ENCODE data around the gene MLF2. TPM values are rescaled to one million over a fixed set of nuclear protein-coding genes. Genes with fewer than 3 reads are reported as not detected.

The MLF2 gene
- total and polyA plus RNA-seq, 2 of the 13 experiments (the other 11 are each of a cell fraction or from before 2014, with no cell fraction given) = 88.1 to 167 TPM

DNA sequence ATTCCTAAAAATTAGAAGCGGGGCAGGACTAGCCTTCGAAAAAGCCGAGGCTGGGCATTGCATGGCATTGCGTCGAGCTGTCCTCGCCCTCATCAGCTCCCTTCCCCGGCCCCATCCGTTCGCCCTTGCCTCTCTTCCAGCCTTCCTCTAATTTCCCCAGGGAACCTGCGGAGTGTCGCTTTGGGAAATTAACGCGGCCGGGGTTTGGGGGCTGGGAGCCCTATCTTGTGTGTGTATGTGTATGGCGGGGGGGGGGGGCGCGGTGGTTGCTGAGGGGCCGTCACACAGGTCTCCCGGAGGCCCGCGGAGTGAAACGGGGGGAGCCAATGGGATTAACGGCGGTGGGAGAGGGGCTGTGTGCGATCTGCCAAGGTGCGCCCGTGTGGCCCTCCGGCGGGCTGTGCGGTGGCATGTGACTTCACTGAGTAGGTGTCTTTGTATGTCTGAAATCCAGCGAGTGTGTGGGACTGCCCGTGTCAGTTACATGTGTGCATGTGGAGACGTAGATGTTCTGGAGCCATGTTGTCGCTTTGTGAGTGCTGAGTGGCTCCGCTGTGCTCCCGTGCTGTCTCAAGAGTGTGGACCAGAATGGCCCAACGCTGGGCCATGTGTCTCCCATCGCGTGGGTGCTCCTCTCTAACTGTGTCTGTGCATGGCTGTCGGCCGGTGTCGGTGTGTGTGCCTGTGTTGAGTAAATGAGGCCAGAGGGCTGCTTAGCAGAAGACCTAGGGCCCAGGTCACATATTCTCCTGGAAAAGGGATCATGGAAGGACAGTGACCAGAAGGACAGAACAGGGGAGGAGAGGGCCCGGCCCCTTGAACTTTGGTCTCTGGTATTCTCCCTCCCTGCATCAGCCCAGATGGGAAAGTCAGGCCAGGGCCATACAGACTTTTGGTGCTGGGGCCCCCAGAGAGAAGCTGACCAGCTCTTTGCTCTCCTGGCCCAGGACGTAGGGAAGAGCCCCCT, 14.7 kb upstream of the MLF2 start (continued):
- TF ChIP-seq HOXA5 (CRISPR knock-in tag; IDR thresholded peaks at IDR 0.05) (0 out of 2 replicates have a peak, but pooled peaks have one; percentile 45), HNRNPUL1 (IDR thresholded peaks at IDR 0.05; ENCODE audit: low read depth, low read length) (no peak), HES4 (CRISPR knock-in tag; IDR thresholded peaks at IDR 0.05; ENCODE audit: borderline replicate concordance) (peak; percentile 68; the same call in 1 of the 2 replicates), KDM4B (CRISPR knock-in tag; IDR thresholded peaks at IDR 0.05) (no peak), TBL1XR1 (IDR thresholded peaks at IDR 0.05; ENCODE audit: borderline replicate concordance, low read length, partially characterized antibody) (no peak), RNF2 (conservative IDR thresholded peaks at IDR 0.05; ENCODE audit: low read depth) (no peak), GLI4 (CRISPR knock-in tag; IDR thresholded peaks at IDR 0.05; ENCODE audit: borderline replicate concordance) (no peak), ZFP36L2 (CRISPR knock-in tag; IDR thresholded peaks at IDR 0.05) (0 out of 2 replicates have a peak, but pooled peaks have one; percentile 14), PHB2 (IDR thresholded peaks at IDR 0.05; ENCODE audit: partially characterized antibody) (no peak), SRF (IDR thresholded peaks at IDR 0.05; ENCODE audit: low read depth, low read length) (no peak), HNRNPH1 (optimal IDR thresholded peaks at IDR 0.05; ENCODE audit: low read depth, low read length) (no peak), ADNP (CRISPR knock-in tag; IDR thresholded peaks at IDR 0.05) (no peak), ZNF674 (CRISPR knock-in tag; IDR thresholded peaks at IDR 0.05; ENCODE audit: low read depth) (no peak), EEA1 (CRISPR knock-in tag; IDR thresholded peaks at IDR 0.05; ENCODE audit: borderline replicate concordance) (peak; percentile 65; the same call in 1 of the 2 replicates), ZNF446 (CRISPR knock-in tag; IDR thresholded peaks at IDR 0.05) (0 out of 2 replicates have a peak, but pooled peaks have one; percentile 47)
- TF ChIP-seq, protein P1, sequence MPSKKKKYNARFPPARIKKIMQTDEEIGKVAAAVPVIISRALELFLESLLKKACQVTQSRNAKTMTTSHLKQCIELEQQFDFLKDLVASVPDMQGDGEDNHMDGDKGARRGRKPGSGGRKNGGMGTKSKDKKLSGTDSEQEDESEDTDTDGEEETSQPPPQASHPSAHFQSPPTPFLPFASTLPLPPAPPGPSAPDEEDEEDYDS (CRISPR knock-in tag; IDR thresholded peaks at IDR 0.05) = peak; percentile 66
- TF ChIP-seq, protein P2, sequence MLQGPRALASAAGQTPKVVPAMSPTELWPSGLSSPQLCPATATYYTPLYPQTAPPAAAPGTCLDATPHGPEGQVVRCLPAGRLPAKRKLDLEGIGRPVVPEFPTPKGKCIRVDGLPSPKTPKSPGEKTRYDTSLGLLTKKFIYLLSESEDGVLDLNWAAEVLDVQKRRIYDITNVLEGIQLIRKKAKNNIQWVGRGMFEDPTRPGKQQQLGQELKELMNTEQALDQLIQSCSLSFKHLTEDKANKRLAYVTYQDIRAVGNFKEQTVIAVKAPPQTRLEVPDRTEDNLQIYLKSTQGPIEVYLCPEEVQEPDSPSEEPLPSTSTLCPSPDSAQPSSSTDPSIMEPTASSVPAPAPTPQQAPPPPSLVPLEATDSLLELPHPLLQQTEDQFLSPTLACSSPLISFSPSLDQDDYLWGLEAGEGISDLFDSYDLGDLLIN (CRISPR knock-in tag; IDR thresholded peaks at IDR 0.05; ENCODE audit: borderline replicate concordance) = no peak
- TF ChIP-seq, protein P3, sequence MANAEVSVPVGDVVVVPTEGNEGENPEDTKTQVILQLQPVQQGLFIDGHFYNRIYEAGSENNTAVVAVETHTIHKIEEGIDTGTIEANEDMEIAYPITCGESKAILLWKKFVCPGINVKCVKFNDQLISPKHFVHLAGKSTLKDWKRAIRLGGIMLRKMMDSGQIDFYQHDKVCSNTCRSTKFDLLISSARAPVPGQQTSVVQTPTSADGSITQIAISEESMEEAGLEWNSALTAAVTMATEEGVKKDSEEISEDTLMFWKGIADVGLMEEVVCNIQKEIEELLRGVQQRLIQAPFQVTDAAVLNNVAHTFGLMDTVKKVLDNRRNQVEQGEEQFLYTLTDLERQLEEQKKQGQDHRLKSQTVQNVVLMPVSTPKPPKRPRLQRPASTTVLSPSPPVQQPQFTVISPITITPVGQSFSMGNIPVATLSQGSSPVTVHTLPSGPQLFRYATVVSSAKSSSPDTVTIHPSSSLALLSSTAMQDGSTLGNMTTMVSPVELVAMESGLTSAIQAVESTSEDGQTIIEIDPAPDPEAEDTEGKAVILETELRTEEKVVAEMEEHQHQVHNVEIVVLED (CRISPR knock-in tag; IDR thresholded peaks at IDR 0.05; ENCODE audit: borderline replicate concordance) = peak; percentile 34; the same call in 1 of the 2 replicates
- TF ChIP-seq, protein P4, sequence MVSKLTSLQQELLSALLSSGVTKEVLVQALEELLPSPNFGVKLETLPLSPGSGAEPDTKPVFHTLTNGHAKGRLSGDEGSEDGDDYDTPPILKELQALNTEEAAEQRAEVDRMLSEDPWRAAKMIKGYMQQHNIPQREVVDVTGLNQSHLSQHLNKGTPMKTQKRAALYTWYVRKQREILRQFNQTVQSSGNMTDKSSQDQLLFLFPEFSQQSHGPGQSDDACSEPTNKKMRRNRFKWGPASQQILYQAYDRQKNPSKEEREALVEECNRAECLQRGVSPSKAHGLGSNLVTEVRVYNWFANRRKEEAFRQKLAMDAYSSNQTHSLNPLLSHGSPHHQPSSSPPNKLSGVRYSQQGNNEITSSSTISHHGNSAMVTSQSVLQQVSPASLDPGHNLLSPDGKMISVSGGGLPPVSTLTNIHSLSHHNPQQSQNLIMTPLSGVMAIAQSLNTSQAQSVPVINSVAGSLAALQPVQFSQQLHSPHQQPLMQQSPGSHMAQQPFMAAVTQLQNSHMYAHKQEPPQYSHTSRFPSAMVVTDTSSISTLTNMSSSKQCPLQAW (CRISPR knock-in tag; IDR thresholded peaks at IDR 0.05) = no peak
- TF ChIP-seq, protein P5, sequence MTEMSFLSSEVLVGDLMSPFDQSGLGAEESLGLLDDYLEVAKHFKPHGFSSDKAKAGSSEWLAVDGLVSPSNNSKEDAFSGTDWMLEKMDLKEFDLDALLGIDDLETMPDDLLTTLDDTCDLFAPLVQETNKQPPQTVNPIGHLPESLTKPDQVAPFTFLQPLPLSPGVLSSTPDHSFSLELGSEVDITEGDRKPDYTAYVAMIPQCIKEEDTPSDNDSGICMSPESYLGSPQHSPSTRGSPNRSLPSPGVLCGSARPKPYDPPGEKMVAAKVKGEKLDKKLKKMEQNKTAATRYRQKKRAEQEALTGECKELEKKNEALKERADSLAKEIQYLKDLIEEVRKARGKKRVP (CRISPR knock-in tag; IDR thresholded peaks at IDR 0.05) = peak in 1 of 2 experiments; percentile 17; a peak in 1 of 4 replicates
- TF ChIP-seq, protein P6, sequence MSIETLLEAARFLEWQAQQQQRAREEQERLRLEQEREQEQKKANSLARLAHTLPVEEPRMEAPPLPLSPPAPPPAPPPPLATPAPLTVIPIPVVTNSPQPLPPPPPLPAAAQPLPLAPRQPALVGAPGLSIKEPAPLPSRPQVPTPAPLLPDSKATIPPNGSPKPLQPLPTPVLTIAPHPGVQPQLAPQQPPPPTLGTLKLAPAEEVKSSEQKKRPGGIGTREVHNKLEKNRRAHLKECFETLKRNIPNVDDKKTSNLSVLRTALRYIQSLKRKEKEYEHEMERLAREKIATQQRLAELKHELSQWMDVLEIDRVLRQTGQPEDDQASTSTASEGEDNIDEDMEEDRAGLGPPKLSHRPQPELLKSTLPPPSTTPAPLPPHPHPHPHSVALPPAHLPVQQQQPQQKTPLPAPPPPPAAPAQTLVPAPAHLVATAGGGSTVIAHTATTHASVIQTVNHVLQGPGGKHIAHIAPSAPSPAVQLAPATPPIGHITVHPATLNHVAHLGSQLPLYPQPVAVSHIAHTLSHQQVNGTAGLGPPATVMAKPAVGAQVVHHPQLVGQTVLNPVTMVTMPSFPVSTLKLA (IDR thresholded peaks at IDR 0.05) = peak; percentile 34; the same call in 1 of the 2 replicates
